HUES64 (cell line): Measurements from ENCODE around the gene CTSZ.

Experiments used
- H3K27ac ChIP-seq: 2 replicates; pipeline ENCODE4 v1.7.0; 2013; ENCODE audit warnings: low read depth, low read length, inconsistent platforms
- H3K27me3 ChIP-seq: 2 replicates; pipeline ENCODE4 v1.6.1; 2013; ENCODE audit warnings: mild to moderate bottlenecking, low read length; ENCODE audit not compliant: insufficient read depth
- H3K36me3 ChIP-seq: 2 replicates; pipeline ENCODE4 v1.6.1; 2013; ENCODE audit warnings: mild to moderate bottlenecking, low read length; ENCODE audit not compliant: insufficient read depth
- H3K4me1 ChIP-seq: 2 replicates; pipeline ENCODE4 v1.6.1; 2013; ENCODE audit warnings: mild to moderate bottlenecking, low read length, moderate library complexity; ENCODE audit not compliant: insufficient read depth
- H3K4me3 ChIP-seq: 2 replicates; pipeline ENCODE4 v1.5.1; 2013; ENCODE audit warnings: mild to moderate bottlenecking, low read length, moderate library complexity
- H3K9ac ChIP-seq: 2 replicates; pipeline ENCODE4 v1.6.1; 2013; ENCODE audit warnings: mild to moderate bottlenecking, low read depth, low read length
- H3K9me3 ChIP-seq: 2 replicates; pipeline ENCODE4 v1.6.1; 2013; ENCODE audit warnings: low read depth, low read length; ENCODE audit not compliant: insufficient read depth
- WGBS: fragments of 150-250, 120-280 bp; methylation state at CpG from one replicate; pipeline ENCODE4 v1.1.7; 2013; ENCODE audit warnings: missing lambda C conversion rate; 5-methylcytosine and 5-hydroxymethylcytosine counted together

Gene CTSZ

GRCh38 chr20:59032023-59032712 lies 25.1 kb upstream of the CTSZ start, which contains the start of gene ATP5F1E:
TSS of gene ATP5F1E (minus strand) at chr20:59032335. CDS start at chr20:59032251, 84 bp downstream.
- peaks cover 48% of the 10 kb centered on the region for H3K27me3 ChIP-seq
- H3K27ac ChIP-seq = peak within 1 kb of the TSS; percentile 68; the same call in 1 of the 2 replicates
- no peaks in the 10 kb centered on the region for H3K9me3 ChIP-seq
- peak within 1 kb of the TSS; percentile 96 for H3K4me3 ChIP-seq
- peaks cover 17% of the 10 kb centered on the region for H3K4me1 ChIP-seq
- peak within 1 kb of the TSS; percentile 95 for H3K9ac ChIP-seq
- peaks cover 75% of the 10 kb centered on the region for H3K36me3 ChIP-seq
- WGBS = under 1% methylated on average over 86 of the region's 86 CpGs

GRCh38 chr20:59031564-59032022 lies 24.5 kb upstream of the CTSZ start:
- H3K9me3 ChIP-seq = no peaks in the 10 kb centered on the region
- H3K4me1 ChIP-seq = peaks cover 17% of the 10 kb centered on the region
- WGBS = 28% methylated on average over 13 of the region's 13 CpGs
- peaks cover 54% of the 10 kb centered on the region for H3K27me3 ChIP-seq
- peak overlapping the region; percentile 96 for H3K4me3 ChIP-seq
- peak overlapping the region; percentile 95 for H3K9ac ChIP-seq
- peaks cover 73% of the 10 kb centered on the region for H3K36me3 ChIP-seq
- peak overlapping the region; percentile 68; the same call in 1 of the 2 replicates for H3K27ac ChIP-seq

DNA sequence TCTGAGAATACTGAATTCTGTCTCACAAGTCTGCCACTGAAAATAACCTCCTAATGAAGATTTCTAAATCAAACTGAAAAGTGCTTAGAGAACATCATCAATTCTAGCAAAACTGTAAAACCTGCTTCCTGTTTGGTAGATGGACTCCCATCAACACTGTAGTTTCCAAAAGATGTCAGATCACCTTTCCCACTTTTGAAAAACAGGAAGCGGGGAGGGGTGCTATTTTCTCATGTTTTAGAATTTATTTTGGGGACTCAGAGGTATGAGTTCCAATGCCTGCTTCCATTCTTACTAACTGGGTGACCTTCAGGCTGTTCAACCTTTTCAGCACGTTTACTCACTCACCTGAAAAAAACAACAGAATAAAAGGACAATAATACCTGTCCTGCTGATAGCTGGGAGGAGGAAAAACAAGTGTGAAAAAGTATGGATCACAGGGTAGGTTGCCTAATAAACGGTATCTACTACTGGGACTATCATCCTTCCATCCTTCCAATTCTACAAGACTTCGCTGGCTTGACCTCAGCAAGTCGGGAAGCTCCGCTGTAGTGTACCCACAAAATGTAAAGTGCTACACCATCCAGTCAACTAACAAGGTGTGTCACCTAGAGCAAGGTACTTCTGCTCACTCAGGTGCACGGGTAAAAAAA lies 24.0 kb upstream of the CTSZ start:
- 77% methylated on average over 6 of the region's 7 CpGs for WGBS
- Histone ChIP-seq H3K36me3 (peaks cover 73% of the 10 kb centered on the region), H3K9me3 (no peaks in the 10 kb centered on the region), H3K27me3 (peaks cover 59% of the 10 kb centered on the region), H3K9ac (peak overlapping the region; percentile 95; the same call in 1 of the 2 replicates), H3K27ac (no peak overlapping the region), H3K4me3 (peak overlapping the region; percentile 96), H3K4me1 (peaks cover 18% of the 10 kb centered on the region)

GRCh38 chr20:59028812-59029211 lies 21.8 kb upstream of the CTSZ start:
- 34% methylated on average over 2 of the region's 2 CpGs for WGBS
- peaks cover 64% of the 10 kb centered on the region for H3K27me3 ChIP-seq
- no peak overlapping the region for H3K9ac ChIP-seq
- H3K9me3 ChIP-seq = no peaks in the 10 kb centered on the region
- peaks cover 72% of the 10 kb centered on the region for H3K36me3 ChIP-seq
- H3K27ac ChIP-seq = no peak overlapping the region
- peaks cover 23% of the 10 kb centered on the region for H3K4me1 ChIP-seq
- H3K4me3 ChIP-seq = no peak overlapping the region

DNA sequence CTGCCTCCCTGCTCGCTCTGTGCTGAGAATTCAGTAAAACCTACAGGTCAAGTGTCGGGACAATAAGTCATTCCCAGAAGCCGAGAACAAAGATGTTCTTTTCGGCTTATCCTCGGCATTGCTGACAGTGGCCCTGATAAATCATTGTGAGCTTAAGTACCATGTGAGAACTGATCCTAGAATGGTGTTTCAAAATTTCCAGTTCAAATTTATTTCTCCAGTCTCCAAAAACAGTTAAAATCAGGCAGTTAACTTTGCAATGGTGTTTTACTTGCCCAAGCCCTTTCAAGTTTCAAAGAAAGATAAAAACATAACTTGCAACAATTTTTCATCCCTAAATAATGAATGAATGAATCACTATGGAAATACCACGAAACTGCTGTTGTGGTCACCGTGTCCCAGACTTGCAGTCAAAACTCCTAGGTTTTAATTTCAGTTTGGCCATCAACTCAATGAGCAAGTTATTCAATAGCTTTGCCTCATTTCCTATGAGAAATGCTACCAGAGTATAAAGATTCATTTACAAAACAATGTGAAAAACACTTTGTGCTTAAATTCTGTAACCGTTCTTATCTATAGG lies 20.8 kb upstream of the CTSZ start:
- no peaks in the 10 kb centered on the region for H3K9me3 ChIP-seq
- H3K36me3 ChIP-seq = peaks cover 78% of the 10 kb centered on the region
- no peak overlapping the region for H3K4me3 ChIP-seq
- no peak overlapping the region for H3K27ac ChIP-seq
- H3K9ac ChIP-seq = no peak overlapping the region
- peaks cover 64% of the 10 kb centered on the region for H3K27me3 ChIP-seq
- peaks cover 23% of the 10 kb centered on the region for H3K4me1 ChIP-seq
- WGBS = 82% methylated on average over 8 of the region's 8 CpGs

DNA sequence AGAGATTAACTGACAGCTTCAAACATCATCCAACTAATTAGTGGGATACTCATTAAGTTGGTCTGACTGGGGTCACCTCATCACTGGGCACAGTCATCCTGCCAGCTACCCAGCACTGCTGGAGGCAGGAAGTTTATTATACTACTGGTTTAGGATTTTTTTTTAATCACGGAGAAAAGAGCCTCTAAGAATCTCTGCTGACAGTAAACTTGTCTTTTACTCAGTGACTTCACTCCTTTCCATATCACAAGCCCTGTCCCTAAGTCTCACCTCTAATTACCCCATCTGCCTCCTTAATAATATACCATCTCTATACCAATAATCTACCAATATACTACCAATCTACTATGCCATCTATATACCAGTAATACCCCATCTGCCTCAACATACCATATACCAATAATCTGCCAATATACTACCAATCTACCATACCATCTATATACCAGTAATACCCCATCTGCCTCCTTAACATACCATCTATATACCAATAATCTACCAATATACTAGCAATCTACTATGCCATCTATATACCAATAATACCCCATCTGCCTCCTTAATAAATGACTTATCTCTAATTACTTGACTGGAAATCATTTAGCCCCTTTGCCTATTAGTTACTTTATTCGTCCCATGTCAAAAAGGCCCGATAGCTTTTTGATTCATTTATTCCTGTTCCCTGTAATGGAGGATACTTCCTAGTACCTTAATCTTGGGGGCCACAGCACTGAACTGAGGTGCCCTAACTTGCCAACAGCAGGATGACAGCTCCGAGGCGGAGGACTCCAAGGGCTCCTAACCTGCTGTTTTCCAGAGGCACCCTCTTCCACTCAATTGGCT lies 20.1 kb upstream of the CTSZ start:
- Histone ChIP-seq H3K36me3 (peaks cover 85% of the 10 kb centered on the region), H3K4me3 (no peak overlapping the region), H3K4me1 (peaks cover 23% of the 10 kb centered on the region), H3K9me3 (no peaks in the 10 kb centered on the region), H3K9ac (no peak overlapping the region), H3K27ac (no peak overlapping the region), H3K27me3 (peaks cover 64% of the 10 kb centered on the region)
- 77% methylated on average over 5 of the region's 5 CpGs for WGBS

GRCh38 chr20:59025511-59025910 lies 18.5 kb upstream of the CTSZ start:
- Histone ChIP-seq H3K27ac (no peak overlapping the region), H3K27me3 (peaks cover 50% of the 10 kb centered on the region), H3K4me3 (no peak overlapping the region), H3K9ac (no peak overlapping the region), H3K9me3 (no peaks in the 10 kb centered on the region), H3K4me1 (peaks cover 21% of the 10 kb centered on the region), H3K36me3 (peaks cover 79% of the 10 kb centered on the region)
- 64% methylated on average over 4 of the region's 4 CpGs for WGBS

DNA sequence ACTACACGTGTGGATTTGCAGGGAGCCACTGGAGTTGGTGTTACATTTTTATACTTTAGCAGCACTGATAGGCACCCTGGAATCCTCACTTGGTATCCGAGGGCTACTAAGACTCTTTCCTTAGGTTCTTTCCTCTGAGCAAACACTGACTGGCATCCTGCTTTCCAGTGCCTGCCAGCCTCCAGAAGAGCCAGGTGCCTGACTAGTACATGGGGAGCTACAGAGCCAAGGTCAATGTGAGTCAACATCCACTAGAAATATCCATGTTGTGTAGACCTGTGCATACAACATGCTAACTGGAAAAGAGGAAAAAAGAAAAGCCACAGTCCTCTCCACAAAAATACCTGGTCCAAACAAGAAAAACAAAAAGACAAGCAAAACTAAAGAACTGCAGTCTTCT lies 18.0 kb upstream of the CTSZ start:
- Histone ChIP-seq H3K9ac (no peak overlapping the region), H3K4me3 (no peak overlapping the region), H3K9me3 (no peaks in the 10 kb centered on the region), H3K27ac (no peak overlapping the region), H3K27me3 (peaks cover 46% of the 10 kb centered on the region), H3K4me1 (peaks cover 21% of the 10 kb centered on the region), H3K36me3 (peaks cover 74% of the 10 kb centered on the region)
- WGBS = 89% methylated on average over 2 of the region's 2 CpGs

GRCh38 chr20:59024111-59024530 lies 17.1 kb upstream of the CTSZ start:
- Histone ChIP-seq H3K9ac (no peak overlapping the region), H3K36me3 (peaks cover 65% of the 10 kb centered on the region)
- WGBS = 97% methylated on average over 24 of the region's 24 CpGs

GRCh38 chr20:59023616-59024015 lies 16.6 kb upstream of the CTSZ start:
- 94% methylated on average over 13 of the region's 13 CpGs for WGBS
- peaks cover 31% of the 10 kb centered on the region for H3K27me3 ChIP-seq
- H3K9me3 ChIP-seq = no peaks in the 10 kb centered on the region
- H3K27ac ChIP-seq = no peak overlapping the region
- H3K4me1 ChIP-seq = peaks cover 12% of the 10 kb centered on the region; the same call in 1 of the 2 replicates
- no peak overlapping the region for H3K9ac ChIP-seq
- H3K4me3 ChIP-seq = no peak overlapping the region
- peaks cover 60% of the 10 kb centered on the region for H3K36me3 ChIP-seq

More at GRCh38 chr20:59024111-59024530, 17.1 kb upstream of the CTSZ start:
- peaks cover 17% of the 10 kb centered on the region for H3K4me1 ChIP-seq
- H3K27ac ChIP-seq = no peak overlapping the region
- no peak overlapping the region for H3K4me3 ChIP-seq
- peaks cover 36% of the 10 kb centered on the region for H3K27me3 ChIP-seq
- no peaks in the 10 kb centered on the region for H3K9me3 ChIP-seq
